Glutamatergic neuron (in vitro differentiated cells): ENCODE data around the gene MERTK. TPM values are rescaled to one million over a fixed set of nuclear protein-coding genes. Genes with fewer than 3 reads are reported as not detected.

Experiments used
- DNase-seq: peaks from one replicate; pipeline ENCODE4 v3.0.0; 2022
- H3K27ac Mint-ChIP-seq: one replicate; pipeline ENCODE4 v1.8.0; 2020; ENCODE audit warnings: mild to moderate bottlenecking, mixed read lengths, inconsistent platforms; ENCODE audit not compliant: unreplicated experiment
- H3K27me3 Mint-ChIP-seq: one replicate; pipeline ENCODE4 v1.8.0; 2020; ENCODE audit warnings: mild to moderate bottlenecking, moderate library complexity, mixed read lengths, inconsistent platforms; ENCODE audit not compliant: unreplicated experiment
- H3K36me3 Mint-ChIP-seq: one replicate; pipeline ENCODE4 v1.8.0; 2020; ENCODE audit warnings: mild to moderate bottlenecking, mixed read lengths, inconsistent platforms; ENCODE audit not compliant: unreplicated experiment
- H3K4me1 Mint-ChIP-seq: one replicate; pipeline ENCODE4 v1.8.0; 2020; ENCODE audit warnings: mild to moderate bottlenecking, low read depth, mixed read lengths, inconsistent platforms; ENCODE audit not compliant: unreplicated experiment
- H3K4me3 Mint-ChIP-seq: one replicate; pipeline ENCODE4 v1.8.0; 2020; ENCODE audit warnings: mild to moderate bottlenecking, mixed read lengths, inconsistent platforms; ENCODE audit not compliant: unreplicated experiment
- H3K9me3 Mint-ChIP-seq: one replicate; pipeline ENCODE4 v1.8.0; 2020; ENCODE audit warnings: mild to moderate bottlenecking, moderate library complexity, mixed read lengths, inconsistent platforms; ENCODE audit not compliant: unreplicated experiment
- total RNA-seq: library from RNA; stranded (reverse); fragmentation: NEBNext Ultra II Directional; extraction: Animal tissue kit (Norgen Biotek cat#: 25700); gene quantifications from one replicate; pipeline ENCODE4 v1.2.1, GENCODE V29; 2021; ENCODE audit not compliant: unreplicated experiment
- TF ChIP-seq, protein P1 (sequence below): fragments of 200-600 bp; sonication (generic); IDR thresholded peaks from one replicate; pipeline ENCODE4 v1.5.0; 2021; ENCODE audit not compliant: partially characterized antibody, unreplicated experiment

MERTK gene
- total RNA-seq, 1 donor from 2014 or later: 2.3 TPM

DNA sequence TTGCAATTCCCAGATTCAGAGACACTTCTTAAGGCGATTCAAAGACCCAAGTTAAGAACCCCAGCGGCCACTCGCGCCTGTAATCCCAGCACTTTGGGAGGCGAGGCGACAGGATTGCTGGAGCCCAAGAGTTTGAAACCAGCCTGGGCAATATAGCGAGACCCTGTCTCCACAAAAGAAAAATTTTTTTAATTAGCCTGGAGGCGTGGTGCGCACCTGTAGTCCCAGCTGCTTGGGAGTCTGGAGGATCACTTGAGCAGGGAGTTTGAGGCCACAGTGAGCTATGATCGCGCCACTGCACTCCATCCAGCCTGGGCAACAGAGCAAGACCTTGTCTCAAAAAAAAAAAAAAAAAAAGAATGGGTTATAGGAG, 13.8 kb upstream of the MERTK start:
- H3K4me3 Mint-ChIP-seq: peak overlapping the region; percentile 94
- H3K9me3 Mint-ChIP-seq: peaks cover 2% of the 10 kb centered on the region
- peak overlapping the region; percentile 56 for H3K27ac Mint-ChIP-seq
- no peaks in the 10 kb centered on the region for H3K36me3 Mint-ChIP-seq
- H3K27me3 Mint-ChIP-seq: peaks cover 2% of the 10 kb centered on the region
- no peaks in the 10 kb centered on the region for H3K4me1 Mint-ChIP-seq
- TF ChIP-seq, protein P1, sequence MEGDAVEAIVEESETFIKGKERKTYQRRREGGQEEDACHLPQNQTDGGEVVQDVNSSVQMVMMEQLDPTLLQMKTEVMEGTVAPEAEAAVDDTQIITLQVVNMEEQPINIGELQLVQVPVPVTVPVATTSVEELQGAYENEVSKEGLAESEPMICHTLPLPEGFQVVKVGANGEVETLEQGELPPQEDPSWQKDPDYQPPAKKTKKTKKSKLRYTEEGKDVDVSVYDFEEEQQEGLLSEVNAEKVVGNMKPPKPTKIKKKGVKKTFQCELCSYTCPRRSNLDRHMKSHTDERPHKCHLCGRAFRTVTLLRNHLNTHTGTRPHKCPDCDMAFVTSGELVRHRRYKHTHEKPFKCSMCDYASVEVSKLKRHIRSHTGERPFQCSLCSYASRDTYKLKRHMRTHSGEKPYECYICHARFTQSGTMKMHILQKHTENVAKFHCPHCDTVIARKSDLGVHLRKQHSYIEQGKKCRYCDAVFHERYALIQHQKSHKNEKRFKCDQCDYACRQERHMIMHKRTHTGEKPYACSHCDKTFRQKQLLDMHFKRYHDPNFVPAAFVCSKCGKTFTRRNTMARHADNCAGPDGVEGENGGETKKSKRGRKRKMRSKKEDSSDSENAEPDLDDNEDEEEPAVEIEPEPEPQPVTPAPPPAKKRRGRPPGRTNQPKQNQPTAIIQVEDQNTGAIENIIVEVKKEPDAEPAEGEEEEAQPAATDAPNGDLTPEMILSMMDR: no peak
- no peak for DNase-seq

DNA sequence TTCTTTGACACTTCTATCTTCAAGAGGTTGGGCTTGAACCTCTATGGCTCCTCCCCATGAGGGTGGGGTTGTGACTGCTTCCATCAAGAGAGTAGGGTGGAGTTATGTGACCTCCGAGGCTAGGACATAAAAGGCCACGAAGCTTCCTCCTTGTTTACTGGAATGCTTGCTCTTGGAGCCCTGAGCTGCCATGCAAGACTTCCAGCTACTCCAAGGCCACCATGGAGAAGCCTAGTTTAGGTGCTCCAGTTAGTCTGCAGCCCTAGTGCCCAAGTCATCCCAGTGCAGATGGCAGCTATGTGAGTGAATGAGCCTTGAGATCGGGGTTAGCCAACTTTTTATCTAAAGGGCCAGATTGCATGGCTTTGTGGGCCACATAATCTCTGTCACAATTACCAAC, 2.4 kb upstream of the MERTK start:
- no peak for DNase-seq
- H3K27ac Mint-ChIP-seq: no peak overlapping the region
- H3K4me1 Mint-ChIP-seq: no peaks in the 10 kb centered on the region
- TF ChIP-seq, protein P1: no peak
- H3K36me3 Mint-ChIP-seq: no peaks in the 10 kb centered on the region
- H3K27me3 Mint-ChIP-seq: peaks cover 3% of the 10 kb centered on the region
- peaks cover 3% of the 10 kb centered on the region for H3K9me3 Mint-ChIP-seq
- no peak overlapping the region for H3K4me3 Mint-ChIP-seq

DNA sequence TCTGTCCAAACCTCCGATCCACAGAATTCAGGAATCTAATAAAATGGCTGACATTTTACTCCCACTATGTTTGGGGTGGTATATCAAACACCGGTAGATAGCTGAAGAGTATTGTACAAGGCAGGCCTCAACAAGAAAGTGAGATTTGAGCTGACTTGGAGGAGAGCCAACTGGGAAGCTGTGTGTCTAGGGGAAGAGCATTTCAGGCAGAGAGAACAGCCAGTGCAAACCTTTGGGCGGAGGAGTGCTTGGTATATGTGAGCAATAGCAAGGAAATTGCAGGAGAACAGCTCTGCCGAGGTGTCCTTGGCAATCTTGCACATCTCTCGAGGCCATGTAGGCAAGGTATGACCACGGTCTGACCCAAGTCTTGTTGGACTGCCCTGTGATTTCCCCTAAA, 1.8 kb upstream of the MERTK start:
- H3K4me3 Mint-ChIP-seq: no peak overlapping the region
- no peak overlapping the region for H3K27ac Mint-ChIP-seq
- no peak for DNase-seq
- H3K4me1 Mint-ChIP-seq: no peaks in the 10 kb centered on the region
- peaks cover 3% of the 10 kb centered on the region for H3K9me3 Mint-ChIP-seq
- no peaks in the 10 kb centered on the region for H3K36me3 Mint-ChIP-seq
- TF ChIP-seq, protein P1: no peak
- H3K27me3 Mint-ChIP-seq: peaks cover 3% of the 10 kb centered on the region

DNA sequence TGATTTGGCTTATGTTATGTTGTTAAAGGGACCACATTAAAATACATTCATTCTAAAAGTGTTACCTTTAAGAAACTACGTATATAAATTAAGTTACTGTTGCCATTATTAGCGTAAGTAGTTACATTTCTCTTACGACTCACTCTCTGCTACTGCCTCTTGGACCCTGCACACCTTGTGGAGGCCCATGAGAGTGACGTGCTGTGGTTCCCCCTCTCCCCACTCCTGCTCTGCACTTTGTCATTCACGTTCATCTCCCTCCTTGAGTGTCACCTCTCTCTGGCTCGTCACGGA, 830 bp upstream of the MERTK start:
- Mint-ChIP-seq H3K36me3 (no peaks in the 10 kb centered on the region), H3K9me3 (peaks cover 3% of the 10 kb centered on the region), H3K27me3 (peaks cover 3% of the 10 kb centered on the region), H3K4me1 (no peaks in the 10 kb centered on the region), H3K27ac (no peak overlapping the region), H3K4me3 (peak overlapping the region; percentile 91)
- DNase-seq: no peak
- TF ChIP-seq, protein P1: no peak

DNA sequence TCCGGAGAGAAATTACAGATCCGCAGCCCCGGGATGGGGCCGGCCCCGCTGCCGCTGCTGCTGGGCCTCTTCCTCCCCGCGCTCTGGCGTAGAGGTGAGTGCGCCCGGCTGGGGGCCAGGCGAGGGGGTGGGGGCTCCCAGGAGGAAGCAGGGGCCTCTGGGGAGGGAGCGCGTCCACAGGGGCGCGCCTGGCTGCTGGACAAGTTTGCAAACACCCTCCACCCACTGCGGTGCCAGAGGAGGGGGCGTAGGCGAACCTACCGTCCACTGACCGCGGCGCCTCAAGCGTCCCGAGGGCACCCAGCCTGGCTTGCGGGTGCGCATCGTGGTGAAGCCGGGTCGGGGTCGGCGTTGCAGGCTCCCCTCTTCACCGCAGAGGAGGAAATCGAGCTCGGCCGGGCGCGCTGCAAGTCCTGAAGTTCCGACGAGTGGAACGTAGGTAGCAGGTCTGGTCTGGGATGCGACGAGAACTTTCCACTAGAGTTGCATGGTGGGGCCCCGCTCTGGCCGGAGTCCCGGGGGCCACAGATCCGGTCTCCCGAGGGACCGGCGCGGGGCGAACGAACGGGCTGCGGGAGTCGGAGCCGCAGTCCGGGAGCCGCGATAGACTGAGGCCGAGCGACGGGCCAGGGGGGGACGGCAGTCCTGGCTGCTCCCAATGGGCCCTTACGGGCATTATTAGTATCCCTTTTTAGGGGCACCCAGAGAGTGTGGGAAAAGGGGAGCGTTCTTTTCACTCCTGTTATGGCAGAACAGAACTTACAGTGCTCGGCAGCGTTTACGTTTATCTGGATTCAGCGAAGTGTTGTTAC, 502 bp downstream of the MERTK start:
- peaks cover 3% of the 10 kb centered on the region for H3K9me3 Mint-ChIP-seq
- no peaks in the 10 kb centered on the region for H3K4me1 Mint-ChIP-seq
- TF ChIP-seq, protein P1: no peak
- H3K36me3 Mint-ChIP-seq: no peaks in the 10 kb centered on the region
- peaks cover 3% of the 10 kb centered on the region for H3K27me3 Mint-ChIP-seq
- no peak overlapping the region for H3K27ac Mint-ChIP-seq
- peak overlapping the region; percentile 81 for H3K4me3 Mint-ChIP-seq
- DNase-seq: peak; percentile 62
